ENCODE data around the gene TNFRSF12A.

TNFRSF12A gene, protein sequence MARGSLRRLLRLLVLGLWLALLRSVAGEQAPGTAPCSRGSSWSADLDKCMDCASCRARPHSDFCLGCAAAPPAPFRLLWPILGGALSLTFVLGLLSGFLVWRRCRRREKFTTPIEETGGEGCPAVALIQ

DNA sequence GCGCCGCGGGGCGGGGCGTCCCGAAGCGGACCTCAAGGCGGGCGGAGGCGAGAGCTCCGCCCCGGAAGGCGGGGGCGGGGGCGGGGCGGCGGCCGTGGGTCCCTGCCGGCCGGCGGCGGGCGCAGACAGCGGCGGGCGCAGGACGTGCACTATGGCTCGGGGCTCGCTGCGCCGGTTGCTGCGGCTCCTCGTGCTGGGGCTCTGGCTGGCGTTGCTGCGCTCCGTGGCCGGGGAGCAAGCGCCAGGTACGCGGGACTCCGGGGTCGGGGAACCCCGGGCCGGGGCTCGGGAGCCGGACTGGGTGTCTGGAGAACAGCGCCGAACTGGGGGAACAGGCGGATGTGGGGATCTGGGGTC is at the start of gene TNFRSF12A:
Gene TNFRSF12A (plus strand): TSS at position 122 of the 357 bp plus-strand sequence. CDS start 30 bp downstream, at position 152.
- DNase-seq = peak; percentile 86

DNA sequence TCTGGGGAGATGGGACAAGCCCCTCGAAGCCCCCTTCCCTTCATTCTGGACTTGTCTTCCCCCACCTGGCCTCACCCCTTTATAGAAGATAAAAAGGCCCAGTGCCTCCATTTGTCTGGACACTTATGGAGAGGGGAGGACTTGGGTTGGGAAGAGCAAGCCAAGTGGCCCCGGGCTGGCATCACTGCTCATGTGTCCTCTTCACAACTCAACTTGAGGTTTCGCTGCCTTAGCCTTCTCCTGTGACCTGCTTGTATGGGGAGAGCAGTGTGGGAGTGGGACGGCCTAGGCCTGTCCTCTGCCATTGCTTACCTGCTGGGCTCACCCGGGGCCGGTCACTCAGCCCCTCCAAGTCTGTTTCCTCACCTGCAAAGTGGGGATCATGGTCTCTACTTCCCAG is 49.6 kb upstream of the TNFRSF12A start:
- DNase-seq = no peak

DNA sequence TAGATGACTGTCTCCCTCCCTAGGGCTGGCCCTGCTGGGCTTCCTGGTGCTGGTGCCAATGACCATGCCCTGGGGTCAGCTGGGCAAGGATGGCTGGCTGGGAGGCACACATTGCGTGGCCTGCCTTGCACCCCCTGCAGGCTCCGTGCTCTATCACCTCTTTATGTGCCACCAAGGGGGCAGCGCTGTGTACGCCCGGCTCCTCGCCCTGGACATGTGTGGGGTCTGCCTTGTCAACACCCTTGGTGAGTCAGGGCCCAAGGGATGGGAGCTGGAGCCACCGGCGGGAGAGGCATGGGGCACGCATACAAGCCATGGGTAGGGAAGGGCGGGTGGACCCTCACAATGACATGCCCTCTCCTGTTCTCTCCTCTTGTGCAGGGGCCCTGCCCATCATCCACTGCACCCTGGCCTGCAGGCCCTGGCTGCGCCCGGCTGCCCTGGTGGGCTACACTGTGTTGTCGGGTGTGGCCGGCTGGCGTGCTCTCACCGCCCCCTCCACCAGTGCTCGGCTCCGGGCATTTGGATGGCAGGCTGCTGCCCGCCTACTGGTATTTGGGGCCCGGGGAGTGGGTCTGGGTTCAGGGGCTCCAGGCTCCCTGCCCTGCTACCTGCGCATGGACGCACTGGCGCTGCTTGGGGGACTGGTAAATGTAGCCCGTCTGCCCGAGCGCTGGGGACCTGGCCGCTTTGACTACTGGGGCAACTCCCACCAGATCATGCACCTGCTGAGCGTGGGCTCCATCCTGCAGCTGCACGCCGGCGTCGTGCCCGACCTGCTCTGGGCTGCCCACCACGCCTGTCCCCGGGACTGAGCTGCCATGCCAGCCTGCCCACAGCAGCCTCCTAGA is 48.8 kb upstream of the TNFRSF12A start:
- DNase-seq = peak; percentile 63

GRCh38 chr16:2971985-2972784 is 48.0 kb upstream of the TNFRSF12A start:
- no peak for DNase-seq

DNA sequence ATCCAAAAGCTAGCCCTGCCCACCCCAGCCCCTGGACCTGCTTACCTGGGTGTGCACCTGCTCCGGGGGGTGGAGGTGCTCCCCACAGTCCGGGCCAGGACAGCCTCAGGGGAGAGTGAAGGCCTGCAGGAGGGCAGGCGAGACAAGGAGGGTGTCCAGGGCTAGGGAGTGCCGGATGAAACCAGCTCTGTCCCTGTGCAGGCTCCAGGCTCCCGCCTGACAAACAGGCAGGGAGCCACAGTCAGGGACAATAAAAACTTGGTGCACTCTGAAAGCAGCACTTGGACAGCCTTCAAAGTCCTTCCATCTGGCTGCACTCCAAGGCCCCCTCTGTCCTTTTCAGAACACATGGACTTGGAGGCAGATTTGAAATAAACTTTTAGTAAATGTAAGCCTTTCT is 47.1 kb upstream of the TNFRSF12A start:
- DNase-seq = no peak

DNA sequence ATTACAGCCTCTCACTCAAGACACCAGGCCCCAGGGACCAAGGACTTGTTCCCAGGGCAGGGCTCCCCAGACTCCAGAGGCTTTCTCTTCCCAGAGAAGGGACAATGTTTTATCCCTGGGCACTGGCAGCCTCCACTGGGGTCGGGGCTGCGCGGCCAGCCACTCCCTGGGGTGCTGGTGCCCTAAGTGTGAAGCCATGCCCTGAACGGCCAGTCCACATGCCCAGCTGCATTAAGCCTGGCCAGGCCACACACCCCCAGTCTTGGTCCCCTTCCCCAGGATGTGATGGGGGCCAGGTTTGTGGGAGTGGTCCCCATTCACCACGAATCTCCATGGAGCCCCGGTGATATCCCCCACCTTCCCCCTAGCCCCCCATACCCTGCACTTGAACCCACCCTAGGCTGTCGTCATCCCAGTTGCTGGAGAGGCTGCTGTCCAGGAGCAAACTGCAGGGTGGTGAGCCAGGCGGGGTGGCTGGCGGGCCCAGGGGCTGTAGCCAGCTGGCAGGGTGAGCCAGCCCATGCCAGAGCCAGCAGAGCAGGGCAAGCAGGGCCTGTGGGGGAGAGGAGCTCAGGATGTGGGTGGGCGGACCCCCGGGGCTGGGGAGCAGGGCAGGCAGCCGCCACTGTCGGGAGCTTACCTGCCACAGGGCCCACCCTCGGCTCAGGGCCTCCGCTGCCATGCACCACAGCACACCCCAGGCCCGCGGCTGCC is 46.4 kb upstream of the TNFRSF12A start:
- no peak for DNase-seq

GRCh38 chr16:2974319-2975056 is 45.7 kb upstream of the TNFRSF12A start:
- no peak for DNase-seq

GRCh38 chr16:2975161-2975795 is 44.9 kb upstream of the TNFRSF12A start:
- no peak for DNase-seq

DNA sequence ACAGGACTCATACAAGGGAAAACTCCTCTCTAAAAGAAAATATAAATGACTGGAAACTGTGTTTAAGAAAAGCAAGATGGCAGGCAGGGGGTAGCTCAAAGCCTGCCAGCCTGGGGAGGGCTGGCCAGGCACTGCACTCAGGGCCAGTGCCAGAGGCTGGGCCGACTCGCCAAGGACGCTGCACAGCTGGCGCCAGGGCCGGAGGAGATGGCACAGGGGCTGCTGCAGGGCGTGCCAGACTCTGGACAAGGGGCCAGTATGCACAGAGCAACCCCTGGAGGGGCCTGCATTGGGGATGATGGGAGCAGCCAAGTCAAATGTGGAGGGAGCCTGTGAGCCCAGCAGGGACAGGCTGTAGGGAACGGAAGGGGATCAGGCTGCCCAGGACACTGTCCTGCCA is 44.0 kb upstream of the TNFRSF12A start:
- no peak for DNase-seq

DNA sequence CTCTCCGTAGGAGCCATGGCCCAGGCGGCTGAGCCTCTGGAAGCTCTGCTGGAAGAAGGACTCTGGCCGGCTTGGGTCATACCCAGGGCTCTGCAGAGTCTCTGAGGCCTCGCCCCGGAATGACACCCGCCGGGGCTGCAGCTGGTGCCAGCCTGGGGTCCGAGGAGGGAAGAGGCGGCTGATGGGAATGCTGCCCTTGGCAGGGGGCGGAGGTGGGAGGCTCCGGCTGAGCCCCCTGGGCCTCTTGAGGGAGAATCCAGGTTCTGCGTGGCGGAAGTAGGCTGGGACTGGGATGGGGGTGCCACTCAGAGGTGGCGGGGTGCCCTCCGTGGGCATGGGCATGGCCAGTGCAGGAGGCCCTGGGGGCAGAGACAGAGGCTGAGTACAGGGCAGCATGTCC is 43.5 kb upstream of the TNFRSF12A start:
- no peak for DNase-seq

GRCh38 chr16:2977440-2977839 is 42.7 kb upstream of the TNFRSF12A start:
- no peak for DNase-seq

- peak; percentile 76 for DNase-seq
Measured at GRCh38 chr16:2979669-2980226, 40.4 kb upstream of the TNFRSF12A start.

GRCh38 chr16:2980227-2981176 is 39.7 kb upstream of the TNFRSF12A start, which contains the start of gene PKMYT1:
Gene PKMYT1 (minus strand): TSS chr16:2980446. CDS start chr16:2979657, 789 bp downstream.
- DNase-seq = peak; percentile 99

DNA sequence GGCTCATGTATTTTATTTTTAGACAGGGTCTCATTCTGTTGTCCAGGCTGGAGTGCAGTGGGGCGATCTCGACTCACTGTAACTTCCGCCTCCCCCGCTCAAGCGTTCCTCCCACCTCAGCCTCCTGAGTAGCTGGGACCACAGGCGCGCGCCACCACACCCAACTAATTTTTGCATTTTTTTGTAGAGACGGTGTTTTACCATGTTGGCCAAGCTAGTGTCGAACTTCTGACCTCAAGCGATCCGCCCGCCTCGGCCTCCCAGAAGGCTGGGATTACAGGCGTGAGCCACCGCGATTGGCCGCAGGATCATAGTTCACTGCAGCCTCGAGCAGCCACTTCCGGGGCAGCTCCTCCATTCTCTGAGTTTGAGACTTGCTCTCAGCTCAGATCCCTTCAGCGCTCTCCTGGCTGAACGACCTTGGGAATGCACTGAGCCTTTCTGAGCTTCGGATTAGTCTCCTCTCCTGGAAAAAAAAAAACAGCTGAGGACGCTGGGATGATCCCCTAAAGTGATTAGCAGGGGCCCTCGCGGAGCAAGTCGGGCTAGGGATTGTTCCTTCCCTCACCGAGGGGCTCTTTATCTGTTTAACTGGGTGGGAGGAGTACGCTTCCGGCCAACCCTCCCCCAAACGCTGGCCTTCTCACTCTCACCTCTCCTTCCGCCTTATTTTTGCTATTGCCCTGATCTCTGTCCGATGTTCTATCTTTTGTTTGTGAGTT is 38.8 kb upstream of the TNFRSF12A start:
- DNase-seq = no peak

DNA sequence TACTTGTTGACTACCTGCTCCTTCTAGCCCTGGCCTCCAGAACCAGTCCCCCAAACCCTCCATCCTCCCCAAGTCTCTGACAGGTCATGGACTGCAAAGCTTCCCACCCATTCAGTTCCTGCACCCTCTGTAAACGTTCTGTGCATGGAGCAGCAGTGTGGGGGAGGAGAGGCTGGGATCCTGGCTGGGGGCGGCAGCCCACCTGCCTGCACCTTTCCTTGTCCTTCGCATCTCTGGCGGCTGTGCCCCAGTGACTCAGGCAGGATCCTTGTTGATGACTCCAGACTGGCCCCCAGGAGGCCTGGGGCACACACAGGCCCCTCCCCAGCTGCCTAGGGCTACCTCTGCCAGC is 38.3 kb upstream of the TNFRSF12A start:
- no peak for DNase-seq

DNA sequence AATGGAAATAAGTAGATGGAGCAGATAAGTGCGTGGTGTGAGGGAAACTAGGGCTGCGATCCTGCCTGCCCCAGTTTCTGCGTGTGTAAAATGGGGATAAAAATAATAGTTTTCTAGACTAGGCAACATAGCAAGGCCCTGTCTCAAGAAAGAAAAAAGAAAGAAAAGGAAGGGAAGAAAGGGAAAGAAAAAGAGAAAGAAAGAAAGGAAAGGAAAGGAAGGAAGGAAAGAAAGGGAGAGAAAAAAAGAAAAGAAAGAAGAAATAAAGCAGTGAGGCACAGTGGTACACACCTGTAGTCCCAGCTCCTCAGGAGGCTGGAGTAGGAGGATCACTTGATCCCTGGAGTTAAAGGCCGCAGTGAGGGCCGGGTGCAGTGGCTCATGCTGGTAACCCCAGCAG is 37.8 kb upstream of the TNFRSF12A start:
- DNase-seq = no peak

GRCh38 chr16:2983706-2984136 is 36.4 kb upstream of the TNFRSF12A start:
- peak; percentile 93 for DNase-seq

- DNase-seq = no peak
Measured at GRCh38 chr16:2985462-2985861, 34.7 kb upstream of the TNFRSF12A start.

DNA sequence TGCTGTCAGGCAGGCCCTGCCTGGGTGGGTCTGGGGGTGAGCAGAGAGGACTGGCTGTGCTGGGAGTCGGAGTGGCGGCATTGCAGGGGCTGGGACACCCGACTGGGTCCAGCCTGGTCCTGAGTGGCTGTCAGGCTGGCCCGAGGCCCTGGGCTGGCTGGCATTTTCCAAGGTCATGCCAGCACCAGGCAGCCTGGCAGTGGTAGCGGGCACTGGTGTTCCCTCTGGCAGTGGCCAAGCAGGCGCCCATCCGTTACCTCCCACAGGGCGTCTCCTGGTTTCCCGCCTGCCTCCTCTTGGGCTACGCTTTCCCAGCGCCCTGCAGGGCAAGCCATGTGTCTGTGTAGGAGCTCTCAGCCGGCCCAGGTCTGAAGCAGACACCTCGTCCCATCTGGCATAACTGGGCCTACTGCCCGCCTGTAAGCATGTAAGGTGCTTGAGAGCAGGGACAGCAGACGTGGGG is 34.2 kb upstream of the TNFRSF12A start:
- DNase-seq = no peak
